Stimulated activated CD4-positive, alpha-beta T cell treated with anti-CD3 and anti-CD28 coated beads, Interleukin-12 subunit alpha, Interleukin-12 subunit beta, amount 100 ng/mL, for 24 hours (primary cell): ENCODE results near the gene PSMB5.
A peak's percentile ranks its signal among the peaks of the same experiment; 100 is the strongest.

ENCODE experiments used
- DNase-seq, 2 experiments: peaks; one replicate each; pipeline ENCODE4 v3.0.0-alpha.2; 2020; ENCODE audit warnings: low read depth in 2 of 2

The PSMB5 gene

GRCh38 chr14:22987291-22987690, 47.4 kb downstream of the PSMB5 start:
- DNase-seq, result no peak

- DNase-seq, result peak; percentile 75 to 91
Observed at GRCh38 chr14:22986508-22987054, 48.1 kb downstream of the PSMB5 start.

GRCh38 chr14:22985894-22986507, 48.7 kb downstream of the PSMB5 start:
- DNase-seq, result no peak

- DNase-seq, result no peak
Observed at GRCh38 chr14:22984959-22985658, 49.6 kb downstream of the PSMB5 start.

- DNase-seq, result peak; percentile 54 to 77
Observed at GRCh38 chr14:22982477-22983245, 52.0 kb downstream of the PSMB5 start, which contains the start of gene AJUBA. Gene AJUBA, minus strand, starts transcription at chr14:22982551. Its CDS starts 285 bp downstream, at chr14:22982266.

GRCh38 chr14:22981876-22982476, 52.7 kb downstream of the PSMB5 start:
- DNase-seq, result no peak

- no peak for DNase-seq
Observed at GRCh38 chr14:22981090-22981875, 53.4 kb downstream of the PSMB5 start.

- peak in 1 of 2 experiments; percentile 18 for DNase-seq
Observed at GRCh38 chr14:22980672-22981089, 54.0 kb downstream of the PSMB5 start.

- no peak for DNase-seq
Observed at GRCh38 chr14:22979748-22980392, 54.8 kb downstream of the PSMB5 start.

GRCh38 chr14:22978981-22979671, 55.6 kb downstream of the PSMB5 start:
- no peak for DNase-seq

- DNase-seq, result no peak
Observed at GRCh38 chr14:22978487-22978837, 56.2 kb downstream of the PSMB5 start.

GRCh38 chr14:22977684-22978486, 56.8 kb downstream of the PSMB5 start:
- no peak for DNase-seq

GRCh38 chr14:22977434-22977683, 57.3 kb downstream of the PSMB5 start:
- no peak for DNase-seq

- no peak for DNase-seq
Observed at GRCh38 chr14:22976620-22977433, 57.9 kb downstream of the PSMB5 start.
